Pancreas (tissue), 10 donors: ENCODE data around the gene ANAPC1. TPM values are rescaled to one million over a fixed set of nuclear protein-coding genes. Genes with fewer than 3 reads are reported as not detected.
A peak's percentile ranks its signal among the peaks of the same experiment; 100 is the strongest.
"Not testable (repeated sequence)": the region's sequence is repeated elsewhere in the genome, so short reads cannot be mapped to it uniquely, and the experiment has no call there.

Experiments used
- ATAC-seq, 4 donors: fragments of 200-7000 bp; cut with Tn5 transposase; one replicate each; pipeline versions ENCODE4 v1.8.0 to v1.9.1; 2020; ENCODE audit warnings: mild to moderate bottlenecking in 4 of 4, moderate library complexity in 4 of 4
- DNase-seq, 6 donors: peaks; one replicate each; pipeline ENCODE4 v3.0.0-alpha.2; 2020
- FAIRE-seq: peaks from 2 replicates; lab custom pipeline; 2012; peaks lifted over from hg19 to GRCh38; lab: Jason Lieb, UNC
- H3K27ac ChIP-seq, 4 donors: fragments of 200-600 bp; sonication (generic); 1 replicate in 3 of 4; 2 replicates in 1 of 4; pipeline versions ENCODE4 v1.5.0 to v1.8.0; 2020
- H3K27me3 ChIP-seq, 4 donors: fragments of 200-600 bp; one replicate each; pipeline ENCODE4 v1.8.0; 2021
- H3K36me3 ChIP-seq, 3 donors: fragments of 200-600 bp; sonication (generic) in 1 of 3; one replicate each; pipeline versions ENCODE4 v1.5.0 to v1.8.0; 2020 to 2021
- H3K4me1 ChIP-seq, 3 donors: fragments of 200-600 bp; one replicate each; pipeline ENCODE4 v1.8.0; 2021
- H3K4me3 ChIP-seq, 4 donors: fragments of 200-600 bp; sonication (generic) in 2 of 4; one replicate each; pipeline versions ENCODE4 v1.5.0 to v1.8.0; 2020 to 2021
- H3K9me3 ChIP-seq, 4 donors: fragments of 200-600 bp; one replicate each; pipeline ENCODE4 v1.8.0; 2021
- WGBS, 2 donors: extraction: QIAGEN DNeasy Blood & Tissue Kit; methylation state at CpG; one replicate each; pipeline ENCODE4 v1.1.7; 2013; 5-methylcytosine and 5-hydroxymethylcytosine counted together
- intact Hi-C, 3 donors: fragments of 100-400 bp; cut with DNase I; formaldehyde crosslinking; loops; one replicate each; pipeline versions ENCODE4 v1.11.1 to v1.14.2; 2022
- polyA plus RNA-seq, 2 donors: library from polyadenylated mRNA; stranded (reverse); fragments of 200-250 nt; gene quantifications; one replicate each; pipeline ENCODE4 v1.2.3, GENCODE V29; 2013
- total RNA-seq, 6 donors: library from RNA; stranded (reverse); fragmentation: NEBNext Ultra II Directional in 4 of 6; extraction: Animal tissue kit (Norgen Biotek cat#: 25700) in 4 of 6; gene quantifications; one replicate each; pipeline versions ENCODE4 v1.2.1 to v1.2.4, GENCODE V29; 2021 to 2023
- donor health status: healthy with polysubstance abuse.
- donor health status: DM: no; HTN: no; CAD: no; lungs with moderate emphysema.
- donor health status: DM: no; HTN: no; CAD: no.
- donor health status: control.
- donor health status: control.
- donor health status: Bipolar disorder and iron deficiency.
- donor health status: DM: yes; HTN: yes; CAD: no.
- donor health status: DM: no; HTN: no; CAD: no.
- donor health status: DM: no; HTN: no; CAD: no.
- donor health status: DM: yes; HTN: yes; CAD: no.

ANAPC1 gene
- total and polyA plus RNA-seq, 8 donors, result 5.7 to 22.4 (median 13.9) TPM

DNA sequence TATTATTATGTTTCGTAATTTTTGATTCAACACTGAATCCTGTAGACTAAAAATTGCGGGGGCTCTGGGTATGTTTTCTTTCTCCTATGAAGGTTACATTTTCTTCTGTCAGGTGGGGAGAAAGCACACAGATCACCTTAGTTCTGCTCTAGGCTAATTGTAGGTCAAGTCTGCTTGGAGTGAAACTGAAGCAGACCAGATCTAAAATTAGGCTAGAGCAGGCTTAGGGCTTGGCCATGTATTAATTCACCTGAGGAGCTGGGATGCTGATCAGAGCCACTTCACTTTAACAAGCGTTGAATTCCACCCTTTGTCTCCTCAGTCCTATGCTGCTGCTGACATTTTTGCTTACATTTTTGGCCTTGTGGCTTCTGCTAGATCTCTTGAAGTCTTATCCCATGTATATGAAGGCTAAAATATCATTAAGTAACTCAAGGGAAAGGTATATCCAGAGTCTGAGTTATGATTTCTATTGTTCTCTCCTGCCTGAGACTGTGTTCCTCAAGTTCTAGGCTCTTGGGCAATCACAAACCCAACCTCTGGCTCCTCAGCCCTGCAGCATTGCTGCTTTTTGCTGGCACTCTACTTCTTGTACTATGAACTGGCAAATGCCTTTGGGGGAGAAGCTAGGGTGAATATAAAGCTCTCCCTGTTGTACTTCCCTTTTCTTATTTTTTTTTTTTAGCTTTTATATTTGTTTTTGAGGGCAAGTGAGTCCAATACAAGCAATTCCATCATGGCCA, 112.9 kb downstream of the ANAPC1 start:
- ATAC-seq, DNase-seq, H3K27ac ChIP-seq, H3K27me3 ChIP-seq, H3K4me3 ChIP-seq, intact Hi-C loops, H3K9me3 ChIP-seq, H3K36me3 ChIP-seq, FAIRE-seq, H3K4me1 ChIP-seq: not testable (repeated sequence)
- WGBS, 2 donors, result 78 to 96% methylated on average over 2 of the region's 3 CpGs

DNA sequence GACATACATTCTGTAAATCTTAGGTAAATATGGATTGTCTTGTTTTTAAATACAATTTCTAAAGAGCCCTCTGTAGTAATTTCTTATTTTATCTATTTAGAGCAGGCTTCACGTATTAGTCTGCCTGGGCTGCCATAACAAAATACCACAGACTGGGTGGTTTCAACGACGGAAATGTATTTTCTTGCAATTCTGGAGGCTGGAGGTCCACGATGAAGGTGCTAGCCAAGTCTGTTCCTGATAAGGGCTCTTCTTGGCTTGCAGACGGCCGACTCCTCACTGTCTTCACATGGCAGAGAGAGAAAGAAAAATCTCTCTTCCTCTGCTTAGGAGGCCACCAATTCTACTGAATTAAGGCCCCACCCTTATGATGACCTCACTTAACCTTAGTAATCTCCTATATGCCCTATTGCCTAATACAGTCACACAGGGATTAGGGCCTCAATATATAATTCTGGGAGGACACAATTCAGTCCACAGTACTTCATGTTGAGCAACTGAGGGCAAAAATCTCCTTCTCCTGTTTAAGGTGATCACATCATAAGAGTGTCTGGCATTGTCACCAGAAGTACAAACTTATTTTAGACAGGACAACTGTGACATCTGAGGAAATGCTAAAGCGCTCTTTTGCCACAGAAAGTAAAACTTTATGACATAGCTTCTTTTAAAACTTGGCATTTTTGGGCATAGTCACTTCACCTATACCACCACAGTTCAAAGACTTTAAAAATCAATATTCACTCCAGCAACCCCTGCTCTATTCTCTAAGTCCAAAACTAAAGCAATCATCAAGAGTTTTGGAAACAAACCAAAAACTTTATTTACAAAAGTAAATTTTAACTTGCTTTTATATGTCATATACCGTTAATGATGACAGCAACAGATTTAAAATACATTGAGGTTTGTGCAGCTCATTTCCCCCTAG, 115.5 kb downstream of the ANAPC1 start:
- FAIRE-seq, DNase-seq, intact Hi-C loops, H3K27ac ChIP-seq, H3K36me3 ChIP-seq, H3K4me1 ChIP-seq, H3K27me3 ChIP-seq, H3K9me3 ChIP-seq, ATAC-seq, H3K4me3 ChIP-seq: not testable (repeated sequence)
- WGBS, 2 donors, result 95 to 96% methylated on average over 6 of the region's 8 CpGs

DNA sequence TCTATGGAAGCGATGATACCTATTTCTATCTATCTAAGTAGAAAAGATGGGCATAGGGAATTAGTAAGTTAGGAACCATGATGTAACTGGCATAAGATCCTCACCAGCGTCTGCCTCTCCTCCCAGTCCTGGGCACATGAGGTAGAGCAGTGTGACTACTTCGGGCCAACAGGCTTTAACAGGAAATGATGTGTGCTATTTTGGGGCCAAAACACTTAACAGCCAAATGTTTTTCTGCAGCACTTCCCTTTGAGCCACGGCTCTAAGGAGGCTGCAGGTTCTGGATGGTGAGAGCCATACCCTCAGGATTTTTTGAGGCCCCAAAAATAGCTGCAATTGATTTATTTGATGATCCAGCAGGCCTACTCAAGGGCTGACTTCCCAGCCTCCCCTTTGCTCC, 116.9 kb downstream of the ANAPC1 start:
- 68 to 70% methylated on average over 2 to 3 of the region's 4 CpGs for WGBS, 2 donors
- H3K4me3 ChIP-seq, H3K27ac ChIP-seq, H3K27me3 ChIP-seq, DNase-seq, H3K4me1 ChIP-seq, H3K36me3 ChIP-seq, intact Hi-C loops, FAIRE-seq, H3K9me3 ChIP-seq: not testable (repeated sequence)
- ATAC-seq, result peak in 3 of 4 donors; percentile 35 to 67 (median 39)

DNA sequence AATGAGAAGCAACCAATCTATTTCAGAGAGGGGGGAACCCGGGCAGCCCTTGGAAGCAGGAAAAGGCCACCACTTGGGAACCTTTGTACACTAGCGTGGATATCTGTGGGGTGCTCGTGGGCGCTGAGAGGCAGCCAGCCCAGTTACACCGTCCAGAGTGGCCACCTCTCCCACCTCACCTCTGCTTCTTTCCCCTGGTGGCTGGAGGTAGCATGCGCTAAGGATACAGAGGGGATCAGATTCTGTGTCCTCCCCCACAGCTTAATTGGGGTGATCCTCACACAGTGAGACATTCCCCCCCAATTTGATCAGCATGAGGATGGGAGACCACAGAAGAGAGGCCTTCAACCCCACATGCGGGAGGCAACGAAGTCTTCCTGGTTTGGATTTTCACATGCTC, 117.7 kb downstream of the ANAPC1 start:
- H3K36me3 ChIP-seq, DNase-seq, H3K4me3 ChIP-seq, H3K27ac ChIP-seq, H3K4me1 ChIP-seq, FAIRE-seq, H3K27me3 ChIP-seq, intact Hi-C loops, ATAC-seq, H3K9me3 ChIP-seq: not testable (repeated sequence)
- 100% methylated on average over 2 to 3 of the region's 8 CpGs for WGBS, 2 donors

DNA sequence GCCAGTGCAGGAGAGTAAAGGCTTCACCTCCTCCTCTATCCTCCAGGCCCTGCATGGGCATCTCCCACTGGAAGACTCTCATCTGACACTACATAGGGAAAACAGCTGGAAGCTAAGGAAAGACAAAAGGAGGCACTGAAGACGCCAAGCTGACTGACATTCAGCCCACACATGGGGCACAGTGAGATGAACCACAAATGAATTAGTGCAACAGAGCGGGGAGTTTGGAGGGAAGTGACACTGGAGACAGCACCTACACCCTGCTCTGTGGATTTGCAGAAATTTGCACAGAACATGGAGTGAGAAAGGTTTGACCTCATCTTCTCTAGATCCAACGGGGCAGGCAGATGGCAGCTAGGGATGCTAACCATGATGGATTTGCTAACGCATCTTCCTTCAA, 119.8 kb downstream of the ANAPC1 start:
- intact Hi-C loops, DNase-seq, H3K4me3 ChIP-seq, ATAC-seq, FAIRE-seq, H3K27me3 ChIP-seq, H3K4me1 ChIP-seq, H3K27ac ChIP-seq, H3K36me3 ChIP-seq, H3K9me3 ChIP-seq: not testable (repeated sequence)
- 84 to 100% methylated on average over 4 of the region's 4 CpGs for WGBS, 2 donors

DNA sequence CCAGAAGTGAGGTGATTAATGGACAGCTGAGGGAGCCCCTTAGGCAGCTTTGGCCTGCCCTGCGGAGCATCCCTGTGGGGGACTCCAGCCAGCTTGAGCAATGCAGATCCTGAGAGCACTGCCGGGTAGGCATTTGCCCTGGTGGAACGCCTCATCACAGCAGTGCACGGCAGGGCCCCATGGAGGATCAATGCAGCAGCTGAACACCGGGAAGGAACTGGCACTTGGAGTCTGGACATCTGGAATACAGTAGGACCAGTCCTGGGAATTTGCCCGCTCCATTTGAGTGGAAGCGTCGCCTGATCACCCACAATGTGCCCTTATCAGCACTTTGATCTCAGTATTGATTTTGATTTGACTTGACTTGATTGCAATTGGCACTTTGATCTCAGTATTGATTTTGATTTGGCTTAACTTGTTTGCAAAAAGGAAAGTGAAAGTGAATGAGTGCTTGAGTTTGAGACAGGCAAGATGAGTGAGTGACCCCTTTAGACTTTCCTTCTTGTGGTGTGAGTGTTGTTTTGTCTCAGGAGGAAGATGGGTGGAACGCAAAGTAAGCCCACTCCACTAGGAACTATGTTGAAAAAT, 123.2 kb downstream of the ANAPC1 start:
- not testable (repeated sequence) for H3K27ac ChIP-seq

DNA sequence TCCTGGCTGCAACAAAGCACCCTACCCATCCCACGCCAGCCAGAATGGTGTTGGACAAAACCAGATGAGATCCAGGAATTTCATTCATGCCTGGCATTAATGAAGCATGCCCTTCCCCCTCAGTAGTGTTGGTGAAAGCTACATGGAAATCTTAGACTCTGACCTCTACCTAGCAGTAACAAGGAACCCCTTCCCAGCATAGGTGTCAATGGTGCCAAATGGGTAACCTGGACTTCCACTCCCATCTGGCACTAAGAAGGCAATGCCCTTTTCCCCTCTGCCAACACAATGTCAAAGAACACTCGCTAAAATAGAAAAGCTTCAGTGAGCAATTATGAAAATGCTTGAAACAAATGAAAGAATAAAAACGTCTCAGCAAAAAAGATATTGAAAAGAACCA, 131.5 kb downstream of the ANAPC1 start:
- H3K27me3 ChIP-seq, ATAC-seq, H3K9me3 ChIP-seq, intact Hi-C loops, H3K4me1 ChIP-seq, H3K27ac ChIP-seq, H3K4me3 ChIP-seq, FAIRE-seq, DNase-seq, H3K36me3 ChIP-seq: not testable (repeated sequence)
- WGBS, 2 donors, result 80 to 87% methylated on average over 1 to 2 of the region's 3 CpGs

More for the DNA sequence above, 123.2 kb downstream of the ANAPC1 start:
- DNase-seq, H3K27me3 ChIP-seq, H3K36me3 ChIP-seq, H3K4me1 ChIP-seq, intact Hi-C loops, H3K9me3 ChIP-seq, ATAC-seq, FAIRE-seq, H3K4me3 ChIP-seq: not testable (repeated sequence)
- 84 to 92% methylated on average over 8 to 9 of the region's 9 CpGs for WGBS, 2 donors

DNA sequence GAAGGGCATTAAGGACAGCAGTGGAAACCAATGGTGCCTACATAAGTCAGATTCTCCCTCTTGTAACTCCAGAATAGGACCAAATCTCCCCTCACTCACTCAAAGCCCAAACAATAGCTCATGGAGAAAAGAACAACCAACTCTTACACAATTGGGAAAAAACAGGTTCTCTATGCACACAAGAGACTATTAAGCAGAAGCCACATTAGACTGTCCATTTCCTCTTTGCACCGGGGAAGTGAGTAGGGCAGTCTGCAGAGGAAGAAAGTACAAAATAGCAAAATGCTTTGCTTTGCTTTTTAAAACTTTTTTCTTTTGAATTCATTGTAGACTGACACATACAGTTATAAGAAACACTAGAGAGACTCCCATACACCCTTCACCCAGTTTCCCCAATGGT, 133.4 kb downstream of the ANAPC1 start:
- H3K9me3 ChIP-seq, intact Hi-C loops, DNase-seq, H3K4me1 ChIP-seq, FAIRE-seq, H3K36me3 ChIP-seq, H3K27me3 ChIP-seq, H3K4me3 ChIP-seq, H3K27ac ChIP-seq: not testable (repeated sequence)
- 92% methylated on average over 1 of the region's 1 CpG; no CpG with 5 or more reads in 1 of the 2 donors for WGBS, 2 donors
- peak in 1 of 4 donors; percentile 42 for ATAC-seq

DNA sequence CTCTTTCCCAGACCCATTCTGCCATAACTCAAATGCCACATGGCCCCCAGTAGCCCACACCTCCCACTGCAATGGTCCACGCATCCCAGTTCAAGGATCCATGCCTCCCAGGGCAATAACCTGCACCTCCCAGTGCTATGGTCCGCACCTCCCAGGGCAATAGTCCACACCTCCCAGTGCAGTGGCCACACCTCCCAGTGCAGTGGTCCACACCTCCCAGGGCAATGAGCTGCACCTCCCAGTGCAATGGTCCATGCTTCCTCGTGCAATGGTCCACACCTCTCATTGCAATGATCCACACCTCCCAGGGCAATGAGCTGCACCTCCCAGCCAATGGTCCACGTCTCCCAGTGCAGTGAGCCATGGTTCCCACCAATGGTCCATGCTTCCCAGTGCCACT, 135.6 kb downstream of the ANAPC1 start:
- 65 to 73% methylated on average over 2 of the region's 4 CpGs for WGBS, 2 donors
- H3K27me3 ChIP-seq, FAIRE-seq, ATAC-seq, H3K9me3 ChIP-seq, intact Hi-C loops, H3K4me1 ChIP-seq, H3K27ac ChIP-seq, H3K36me3 ChIP-seq, DNase-seq, H3K4me3 ChIP-seq: not testable (repeated sequence)
